Measurements from ENCODE around the gene MREG. TPM values are rescaled to one million over a fixed set of nuclear protein-coding genes. Genes with fewer than 3 reads are reported as not detected.

MREG gene
- total RNA-seq, 1 experiment from 2014 or later = 16.9 TPM

DNA sequence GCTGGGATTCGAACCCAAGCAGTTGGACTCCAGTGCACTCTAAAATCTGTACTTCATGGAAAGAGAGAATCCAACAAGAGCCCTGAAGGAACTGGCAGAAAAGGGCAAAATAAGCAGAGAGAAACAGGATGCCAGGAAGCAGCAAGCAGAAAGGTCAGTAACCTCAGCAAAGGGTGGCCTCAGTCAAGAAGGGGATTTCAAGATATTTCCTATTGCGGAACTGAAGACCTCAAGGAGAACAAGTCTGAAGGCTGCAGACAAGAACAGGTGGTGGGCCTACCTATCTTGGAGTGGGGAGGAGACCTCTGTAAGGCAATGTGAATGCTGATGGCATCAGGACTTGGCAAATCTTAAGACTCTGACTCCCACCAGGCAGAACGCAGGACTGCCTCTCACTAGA is 20.1 kb upstream of the MREG start:
- H3K36me3 ChIP-seq (ENCODE audit: control insufficient read depth in 1 of 2, insufficient read depth in 2 of 2, low read length in 2 of 2) = no peaks in the 10 kb centered on the region
- H3K27me3 ChIP-seq (ENCODE audit: insufficient read depth, low read length) = no peaks in the 10 kb centered on the region
- no peak overlapping the region for H3K4me3 ChIP-seq (replicated peaks in 1 of 2; ENCODE audit: low read depth in 1 of 2, low read length in 2 of 2)
- CTCF ChIA-PET = interaction anchor here (0.6 to 2.4 kb wide), 8 partner anchors 8 to 633 kb away, joined by 3 to 10 read pairs (median 4); no protein-coding TSS in a partner anchor
- BruUV-seq (replicated peaks) = no TSS peak
- RAD21 ChIA-PET (ENCODE audit: low non-redundant PET in 1 of 2, low total read pairs in 2 of 2, uncharacterized antibody in 2 of 2, unreplicated experiment in 2 of 2) = no interaction called here
- H3K79me2 ChIP-seq (ENCODE audit: insufficient read depth, low read length) = no peaks in the 10 kb centered on the region
- no peaks in the 10 kb centered on the region for H4K20me1 ChIP-seq (ENCODE audit: insufficient read depth)
- no peak overlapping the region for H3K4me2 ChIP-seq (ENCODE audit: low read length)
- TF ChIP-seq, protein P1, sequence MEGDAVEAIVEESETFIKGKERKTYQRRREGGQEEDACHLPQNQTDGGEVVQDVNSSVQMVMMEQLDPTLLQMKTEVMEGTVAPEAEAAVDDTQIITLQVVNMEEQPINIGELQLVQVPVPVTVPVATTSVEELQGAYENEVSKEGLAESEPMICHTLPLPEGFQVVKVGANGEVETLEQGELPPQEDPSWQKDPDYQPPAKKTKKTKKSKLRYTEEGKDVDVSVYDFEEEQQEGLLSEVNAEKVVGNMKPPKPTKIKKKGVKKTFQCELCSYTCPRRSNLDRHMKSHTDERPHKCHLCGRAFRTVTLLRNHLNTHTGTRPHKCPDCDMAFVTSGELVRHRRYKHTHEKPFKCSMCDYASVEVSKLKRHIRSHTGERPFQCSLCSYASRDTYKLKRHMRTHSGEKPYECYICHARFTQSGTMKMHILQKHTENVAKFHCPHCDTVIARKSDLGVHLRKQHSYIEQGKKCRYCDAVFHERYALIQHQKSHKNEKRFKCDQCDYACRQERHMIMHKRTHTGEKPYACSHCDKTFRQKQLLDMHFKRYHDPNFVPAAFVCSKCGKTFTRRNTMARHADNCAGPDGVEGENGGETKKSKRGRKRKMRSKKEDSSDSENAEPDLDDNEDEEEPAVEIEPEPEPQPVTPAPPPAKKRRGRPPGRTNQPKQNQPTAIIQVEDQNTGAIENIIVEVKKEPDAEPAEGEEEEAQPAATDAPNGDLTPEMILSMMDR (IDR thresholded peaks at IDR 0.05 in 2 of 3, conservative IDR thresholded peaks at IDR 0.05 in 1 of 3; ENCODE audit: borderline replicate concordance in 1 of 3, insufficient read depth in 1 of 3, low read depth in 2 of 3, low read length in 2 of 3) = no peak
- TF ChIP-seq POLR2A (IDR thresholded peaks at IDR 0.05; ENCODE audit: borderline replicate concordance, extremely low read depth, insufficient read depth, insufficient read length) (no peak), SIN3A (IDR thresholded peaks at IDR 0.05; ENCODE audit: low read depth) (no peak), RAD21 (IDR thresholded peaks at IDR 0.05; ENCODE audit: low read depth) (no peak), TCF7L2 (IDR thresholded peaks at IDR 0.05; ENCODE audit: borderline replicate concordance, extremely low read depth, insufficient read depth, insufficient read length) (no peak)
- TF ChIP-seq, protein P2, sequence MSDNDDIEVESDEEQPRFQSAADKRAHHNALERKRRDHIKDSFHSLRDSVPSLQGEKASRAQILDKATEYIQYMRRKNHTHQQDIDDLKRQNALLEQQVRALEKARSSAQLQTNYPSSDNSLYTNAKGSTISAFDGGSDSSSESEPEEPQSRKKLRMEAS (IDR thresholded peaks at IDR 0.05) = no peak
- DNase-seq (ENCODE audit: low read depth, low spot score) (no peak), ATAC-seq (no peak)
- no peak overlapping the region for H3K9ac ChIP-seq (ENCODE audit: low read length)
- H3K9me3 ChIP-seq (ENCODE audit: control insufficient read depth in 1 of 2, insufficient read depth in 1 of 2, low read depth in 1 of 2, low read length in 2 of 2) = no peaks in the 10 kb centered on the region
- H3K9me2 ChIP-seq (ENCODE audit: insufficient read depth) = no peaks in the 10 kb centered on the region
- H2AFZ ChIP-seq (ENCODE audit: low read depth, low read length, poor library complexity, severe bottlenecking) = no peak overlapping the region
- intact Hi-C loops (cut with micrococcal nuclease) = loop anchor here (10.0 kb wide), 1 partner anchor 631 kb away; no protein-coding TSS in a partner anchor
- no peak overlapping the region for H3K27ac ChIP-seq (ENCODE audit: low read depth, low read length)
- H3K4me1 ChIP-seq (ENCODE audit: control insufficient read depth in 1 of 2, insufficient read depth in 2 of 2, low read length in 2 of 2) = no peaks in the 10 kb centered on the region
- POLR2A ChIA-PET = no interaction called here

Data from HCT116 (cell line).